Heart right ventricle (tissue), 16 donors: ENCODE results near the gene SEPTIN14. TPM values are rescaled to one million over a fixed set of nuclear protein-coding genes. Genes with fewer than 3 reads are reported as not detected.
"Not testable (repeated sequence)": the region's sequence is repeated elsewhere in the genome, so short reads cannot be mapped to it uniquely, and the experiment has no call there.

Source experiments
- ATAC-seq, 8 donors: fragments of 200-7000 bp; cut with Tn5 transposase; one replicate each; pipeline ENCODE4 v1.9.1; 2020; ENCODE audit warnings: mild to moderate bottlenecking in 8 of 8, moderate library complexity in 8 of 8, moderate number of reproducible peaks in 1 of 8
- DNase-seq, 2 donors: peaks; one replicate each; pipeline ENCODE4 v3.0.0-alpha.2; 2020
- H3K27ac ChIP-seq, 10 donors: fragments of 200-600 bp; sonication (generic) in 2 of 10; one replicate each; pipeline versions ENCODE4 v1.5.0 to v1.8.0; 2020 to 2022; ENCODE audit warnings: mild to moderate bottlenecking in 3 of 10
- H3K27me3 ChIP-seq, 7 donors: fragments of 200-600 bp; one replicate each; pipeline ENCODE4 v1.8.0; 2021 to 2022; ENCODE audit warnings: mild to moderate bottlenecking in 2 of 7
- H3K36me3 ChIP-seq, 9 donors: fragments of 200-600 bp; sonication (generic) in 1 of 9; one replicate each; pipeline versions ENCODE4 v1.5.0 to v1.8.0; 2020 to 2022; ENCODE audit warnings: mild to moderate bottlenecking in 2 of 9
- H3K4me1 ChIP-seq, 9 donors: fragments of 200-600 bp; sonication (generic) in 1 of 9; one replicate each; pipeline versions ENCODE4 v1.5.0 to v1.8.0; 2020 to 2022; ENCODE audit warnings: mild to moderate bottlenecking in 4 of 9
- H3K4me3 ChIP-seq, 10 donors: fragments of 200-600 bp; sonication (generic) in 2 of 10; one replicate each; pipeline versions ENCODE4 v1.5.0 to v1.8.0; 2020 to 2022; ENCODE audit warnings: mild to moderate bottlenecking in 7 of 10, moderate library complexity in 2 of 10
- H3K9me3 ChIP-seq, 11 donors: fragments of 200-600 bp in 10 of 11; sonication (generic) in 2 of 11; one replicate each; pipeline versions ENCODE4 v1.5.0 to v1.8.0; 2013 to 2022; ENCODE audit warnings: mild to moderate bottlenecking in 2 of 11, control low read depth in 1 of 11, moderate library complexity in 1 of 11
- CTCF ChIP-seq, 9 donors: fragments of 200-600 bp; sonication (generic) in 2 of 9; IDR thresholded peaks; one replicate each; pipeline versions ENCODE4 v1.5.0 to v1.8.0; 2021 to 2022; ENCODE audit warnings: antibody characterized with exemption in 9 of 9, mild to moderate bottlenecking in 5 of 9, moderate library complexity in 1 of 9
- WGBS, 2 donors: extraction: QIAGEN DNeasy Blood & Tissue Kit; methylation state at CpG; one replicate each; pipeline ENCODE4 v1.1.7; 2013; ENCODE audit warnings: inconsistent platforms in 1 of 2; 5-methylcytosine and 5-hydroxymethylcytosine counted together
- intact Hi-C, 10 donors: fragments of 100-400 bp; cut with DNase I; formaldehyde crosslinking; loops; one replicate each; pipeline versions ENCODE4 v1.11.1 to v1.14.2; 2022
- polyA plus RNA-seq, 2 donors: library from polyadenylated mRNA; stranded (reverse); fragments of 200-250 nt; gene quantifications; one replicate each; pipeline ENCODE4 v1.2.3, GENCODE V29; 2013
- total RNA-seq, 10 donors: library from RNA; stranded (reverse); fragmentation: NEBNext Ultra II Directional in 3 of 10; extraction: Animal tissue kit (Norgen Biotek cat#: 25700) in 3 of 10; gene quantifications; one replicate each; pipeline versions ENCODE4 v1.2.1 to v1.2.4, GENCODE V29; 2021 to 2023
- donor health status: Arrhythmogenic right ventricular cardiomyopathy.
- donor health status: ischemic (EF 13 %, LVEDD 7.1; RV severe dilation, severe dysfunction).
- donor health status: healthy with polysubstance abuse.
- donor health status: DM: no; HTN: yes; CAD: no.
- donor health status: DM: no; HTN: no; CAD: no.
- donor health status: ischemic (EF 25% LVEDD 6.9; RV normal size, moderate dysfunction).
- donor health status: ischemic (EF 25% LVEDD 5.7; RV mildly dilated, moderate dysfunction).
- donor health status: healthy.
- donor health status: DM: yes; HTN: yes; CAD: no.
- donor health status: Ischemic cardiomyopathy.
- donor health status: ischemic (EF 35%, LVEDD 5.7; RV mildly dilated, moderate dysfunction).
- donor health status: nonischemic (EF 11% LVEDD 7.7; RV severe dilation, severe dysfunction).
- donor health status: DM: yes; HTN: yes; CAD: no.
- donor health status: PGD.
- donor health status: ischemic (EF 29% LVEDD 5.4; RV normal size, mild dysfunction).
- donor health status: nonischemic (EF 23%, LVEDD 6.1; RV moderate dilation, normal function).

The SEPTIN14 gene
- total and polyA plus RNA-seq, 12 donors: not detected

- H3K4me3 ChIP-seq: no peak overlapping the region
- no peak overlapping the region for H3K27ac ChIP-seq
- no peaks in the 10 kb centered on the region for H3K27me3 ChIP-seq
- intact Hi-C loops: no loop called here
- WGBS, 2 donors: 89 to 93% methylated on average over 6 of the region's 6 CpGs
- H3K4me1 ChIP-seq: no peaks in the 10 kb centered on the region
- no peaks in the 10 kb centered on the region for H3K36me3 ChIP-seq
- H3K9me3 ChIP-seq: no peaks in the 10 kb centered on the region
- ATAC-seq (no peak), DNase-seq (no peak)
- TF ChIP-seq CTCF (IDR thresholded peaks at IDR 0.05): no peak
Measured at GRCh38 chr7:55877308-55877707, 14.8 kb upstream of the SEPTIN14 start.

- Histone ChIP-seq H3K4me3 (no peak overlapping the region), H3K4me1 (no peaks in the 10 kb centered on the region), H3K27ac (no peak overlapping the region), H3K27me3 (peaks cover 0 to 4% (median 0%) of the 10 kb centered on the region in 7 donors), H3K36me3 (no peaks in the 10 kb centered on the region), H3K9me3 (peaks cover 0 to 6% (median 0%) of the 10 kb centered on the region in 11 donors)
- intact Hi-C loops: no loop called here
- TF ChIP-seq CTCF (IDR thresholded peaks at IDR 0.05): no peak
- DNase-seq (no peak), ATAC-seq (no peak)
- 84 to 91% methylated on average over 3 of the region's 3 CpGs for WGBS, 2 donors
Measured at GRCh38 chr7:55873765-55874164, 11.2 kb upstream of the SEPTIN14 start.

GRCh38 chr7:55871932-55872485 is 9.5 kb upstream of the SEPTIN14 start:
- WGBS, 2 donors: 83 to 89% methylated on average over 8 of the region's 8 CpGs
- Histone ChIP-seq H3K36me3 (no peaks in the 10 kb centered on the region), H3K27me3 (peaks cover 0 to 4% (median 0%) of the 10 kb centered on the region in 7 donors), H3K27ac (no peak overlapping the region), H3K4me1 (no peaks in the 10 kb centered on the region), H3K4me3 (no peak overlapping the region), H3K9me3 (peaks cover 0 to 6% (median 0%) of the 10 kb centered on the region in 11 donors)
- TF ChIP-seq CTCF (IDR thresholded peaks at IDR 0.05): no peak
- ATAC-seq: no peak
- no peak for DNase-seq
- intact Hi-C loops: no loop called here

GRCh38 chr7:55868989-55869388 is 6.4 kb upstream of the SEPTIN14 start:
- H3K27ac ChIP-seq, H3K4me1 ChIP-seq, H3K9me3 ChIP-seq, DNase-seq, H3K4me3 ChIP-seq, H3K36me3 ChIP-seq, H3K27me3 ChIP-seq, ATAC-seq, intact Hi-C loops: not testable (repeated sequence)
- WGBS, 2 donors: 51% methylated on average over 6 of the region's 7 CpGs

GRCh38 chr7:55845164-55845563 is 17.4 kb downstream of the SEPTIN14 start:
- H3K36me3 ChIP-seq, H3K4me3 ChIP-seq, H3K27ac ChIP-seq, ATAC-seq, DNase-seq, H3K4me1 ChIP-seq, H3K27me3 ChIP-seq, intact Hi-C loops, H3K9me3 ChIP-seq: not testable (repeated sequence)
- WGBS, 2 donors: 53 to 56% methylated on average over 1 of the region's 1 CpG
